ENCODE results near the gene NUCB2. TPM values are rescaled to one million over a fixed set of nuclear protein-coding genes. Genes with fewer than 3 reads are reported as not detected.
A peak's percentile ranks its signal among the peaks of the same experiment; 100 is the strongest.

NUCB2 gene
- total and polyA plus RNA-seq, 2 donors (not counting 3 experiments of a cell fraction or from before 2014, with no cell fraction given), result 41.9 to 114 TPM

DNA sequence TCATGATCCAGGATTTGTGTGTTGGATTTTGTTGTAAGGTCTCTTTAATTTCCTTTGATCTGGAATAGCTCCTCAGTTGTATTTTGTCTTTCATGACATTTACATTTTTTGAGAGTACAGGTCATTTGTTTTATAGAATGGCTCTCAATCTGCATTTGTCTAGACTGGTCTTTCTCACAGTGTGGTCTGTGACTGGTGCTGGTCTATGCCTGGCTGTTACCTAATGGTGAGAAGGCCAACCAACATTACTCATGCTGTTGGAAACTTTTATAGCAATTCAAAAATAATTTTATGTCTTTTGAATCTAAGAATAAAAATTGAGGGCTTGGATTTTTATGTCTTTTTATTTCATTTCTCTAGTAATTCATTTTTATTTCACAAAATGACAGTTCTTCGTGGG is 71.1 kb downstream of the NUCB2 start:
- no TSS peak for BruUV-seq (replicated peaks)
- Histone ChIP-seq H3K4me2 (ENCODE audit: insufficient read depth, low read length) (no peak overlapping the region), H3K4me3 (replicated peaks in 1 of 3; ENCODE audit: insufficient read depth in 1 of 3, low read depth in 1 of 3, low read length in 3 of 3) (no peak overlapping the region), H3K36me3 (ENCODE audit: control insufficient read depth in 2 of 2, extremely low read depth in 1 of 2, insufficient read depth in 2 of 2, low read length in 2 of 2) (no peaks in the 10 kb centered on the region), H3K9me3 (replicated peaks; ENCODE audit: control insufficient read depth, insufficient read depth, low read length) (no peaks in the 10 kb centered on the region), H3K27me3 (ENCODE audit: control insufficient read depth in 2 of 2, insufficient read depth in 2 of 2, low read length in 2 of 2) (no peaks in the 10 kb centered on the region), H3K9ac (replicated peaks; ENCODE audit: extremely low read depth, insufficient read depth, low read length) (no peak overlapping the region), H4K20me1 (replicated peaks; ENCODE audit: control insufficient read depth, extremely low read depth, insufficient read depth, low read length) (no peaks in the 10 kb centered on the region), H3K27ac (ENCODE audit: insufficient read depth, low read depth, low read length) (no peak overlapping the region), H3K4me1 (ENCODE audit: control insufficient read depth, extremely low read depth, insufficient read depth, low read length) (peaks cover 4% of the 10 kb centered on the region), H3K79me2 (ENCODE audit: control insufficient read depth, insufficient read depth, low read length) (no peaks in the 10 kb centered on the region), H3K9me1 (replicated peaks; ENCODE audit: control insufficient read depth, extremely low read depth, insufficient read depth, low read length) (no peaks in the 10 kb centered on the region), H2AFZ (ENCODE audit: low read depth, low read length) (no peak overlapping the region)
- intact Hi-C loops (cut with micrococcal nuclease), result no loop called here
- no peak for DNase-seq (ENCODE audit: low read depth, low spot score)
- ChIA-PET POLR2A (interaction anchor here (0.6 kb wide), 1 partner anchor 59 kb away, joined by 12 read pairs; no protein-coding TSS in a partner anchor), CTCF (no interaction called here)
- dilution Hi-C loops (cut with MboI; ENCODE audit: extremely low pct_ligation_motif_present, low sequenced_read_pairs), result no loop called here
- TF ChIP-seq GATA2 (IDR thresholded peaks at IDR 0.05; ENCODE audit: insufficient read depth, insufficient read length, low read depth, low read length), result no peak
- no peak for TF ChIP-seq MYC (IDR thresholded peaks at IDR 0.05; ENCODE audit: low read depth, low read length)
- no peak for FAIRE-seq

DNA sequence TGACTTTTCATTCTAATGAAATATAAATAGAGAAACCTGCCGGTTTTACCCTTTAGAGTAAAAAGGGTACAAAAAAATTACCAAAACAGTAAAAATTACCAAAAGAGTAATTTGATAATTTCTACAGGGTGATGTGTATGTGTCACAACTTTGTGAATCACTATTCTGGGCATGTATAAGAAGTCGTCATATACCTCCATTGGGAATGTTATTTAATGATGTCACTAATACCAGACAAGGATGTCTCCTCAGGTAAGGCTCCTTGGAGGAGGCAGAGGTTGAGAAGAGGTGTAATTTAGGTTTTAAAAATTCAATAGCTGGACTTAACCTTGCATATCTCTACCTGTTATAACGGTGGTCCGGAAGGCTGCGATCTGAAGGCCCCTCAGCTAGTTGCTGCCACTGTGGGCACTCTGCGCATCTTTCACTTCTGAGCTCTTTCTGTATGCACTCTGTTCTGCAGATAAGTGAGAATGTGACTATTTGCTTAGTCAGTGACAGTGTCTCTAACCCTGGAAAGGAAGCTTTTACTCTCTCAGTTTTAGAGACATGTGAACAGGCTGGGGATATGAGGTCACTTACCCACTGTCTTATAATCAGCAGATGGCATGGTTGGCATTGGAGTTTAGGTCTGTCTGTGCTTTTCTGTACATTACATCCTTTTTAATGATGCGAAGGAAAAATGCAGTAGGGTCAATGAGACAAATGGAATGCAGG is 74.1 kb downstream of the NUCB2 start:
- Histone ChIP-seq H3K27ac (ENCODE audit: insufficient read depth, low read depth, low read length) (no peak overlapping the region), H3K36me3 (ENCODE audit: control insufficient read depth in 2 of 2, extremely low read depth in 1 of 2, insufficient read depth in 2 of 2, low read length in 2 of 2) (no peaks in the 10 kb centered on the region), H3K79me2 (ENCODE audit: control insufficient read depth, insufficient read depth, low read length) (peaks cover 3% of the 10 kb centered on the region), H3K27me3 (ENCODE audit: control insufficient read depth in 2 of 2, insufficient read depth in 2 of 2, low read length in 2 of 2) (no peaks in the 10 kb centered on the region), H3K4me1 (ENCODE audit: control insufficient read depth, extremely low read depth, insufficient read depth, low read length) (peaks cover 16% of the 10 kb centered on the region), H3K9me3 (replicated peaks; ENCODE audit: control insufficient read depth, insufficient read depth, low read length) (no peaks in the 10 kb centered on the region), H3K4me3 (replicated peaks in 1 of 3; ENCODE audit: insufficient read depth in 1 of 3, low read depth in 1 of 3, low read length in 3 of 3) (no peak overlapping the region), H3K9ac (replicated peaks; ENCODE audit: extremely low read depth, insufficient read depth, low read length) (no peak overlapping the region), H2AFZ (ENCODE audit: low read depth, low read length) (no peak overlapping the region), H4K20me1 (replicated peaks; ENCODE audit: control insufficient read depth, extremely low read depth, insufficient read depth, low read length) (no peaks in the 10 kb centered on the region), H3K4me2 (ENCODE audit: insufficient read depth, low read length) (peak overlapping the region; percentile 97), H3K9me1 (replicated peaks; ENCODE audit: control insufficient read depth, extremely low read depth, insufficient read depth, low read length) (no peaks in the 10 kb centered on the region)
- FAIRE-seq (no peak), DNase-seq (ENCODE audit: low read depth, low spot score) (no peak)
- no TSS peak for BruUV-seq (replicated peaks)
- ChIA-PET CTCF (interaction anchor here (0.6 kb wide), 1 partner anchor 83 kb away, joined by 3 read pairs; no protein-coding TSS in a partner anchor), POLR2A (interaction anchor here (0.6 kb wide), 1 partner anchor 141 kb away, joined by 5 read pairs; no protein-coding TSS in a partner anchor)
- TF ChIP-seq, protein P1, sequence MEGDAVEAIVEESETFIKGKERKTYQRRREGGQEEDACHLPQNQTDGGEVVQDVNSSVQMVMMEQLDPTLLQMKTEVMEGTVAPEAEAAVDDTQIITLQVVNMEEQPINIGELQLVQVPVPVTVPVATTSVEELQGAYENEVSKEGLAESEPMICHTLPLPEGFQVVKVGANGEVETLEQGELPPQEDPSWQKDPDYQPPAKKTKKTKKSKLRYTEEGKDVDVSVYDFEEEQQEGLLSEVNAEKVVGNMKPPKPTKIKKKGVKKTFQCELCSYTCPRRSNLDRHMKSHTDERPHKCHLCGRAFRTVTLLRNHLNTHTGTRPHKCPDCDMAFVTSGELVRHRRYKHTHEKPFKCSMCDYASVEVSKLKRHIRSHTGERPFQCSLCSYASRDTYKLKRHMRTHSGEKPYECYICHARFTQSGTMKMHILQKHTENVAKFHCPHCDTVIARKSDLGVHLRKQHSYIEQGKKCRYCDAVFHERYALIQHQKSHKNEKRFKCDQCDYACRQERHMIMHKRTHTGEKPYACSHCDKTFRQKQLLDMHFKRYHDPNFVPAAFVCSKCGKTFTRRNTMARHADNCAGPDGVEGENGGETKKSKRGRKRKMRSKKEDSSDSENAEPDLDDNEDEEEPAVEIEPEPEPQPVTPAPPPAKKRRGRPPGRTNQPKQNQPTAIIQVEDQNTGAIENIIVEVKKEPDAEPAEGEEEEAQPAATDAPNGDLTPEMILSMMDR (IDR thresholded peaks at IDR 0.05; ENCODE audit: extremely low read depth in 1 of 2, insufficient read depth in 1 of 2, low read depth in 1 of 2, low read length in 2 of 2), result no peak
- no peak for TF ChIP-seq POLR2AphosphoS5 (IDR thresholded peaks at IDR 0.05; ENCODE audit: insufficient read depth, low read depth, low read length)
- no peak for TF ChIP-seq GATA2 (IDR thresholded peaks at IDR 0.05; ENCODE audit: insufficient read depth, insufficient read length, low read depth, low read length)
- no peak for TF ChIP-seq JUN (IDR thresholded peaks at IDR 0.05; ENCODE audit: borderline replicate concordance, insufficient read depth, insufficient read length, low read depth)
- TF ChIP-seq, protein P2, sequence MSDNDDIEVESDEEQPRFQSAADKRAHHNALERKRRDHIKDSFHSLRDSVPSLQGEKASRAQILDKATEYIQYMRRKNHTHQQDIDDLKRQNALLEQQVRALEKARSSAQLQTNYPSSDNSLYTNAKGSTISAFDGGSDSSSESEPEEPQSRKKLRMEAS (IDR thresholded peaks at IDR 0.05; ENCODE audit: insufficient read depth, insufficient read length), result no peak
- TF ChIP-seq EZH2 (IDR thresholded peaks at IDR 0.05; ENCODE audit: borderline replicate concordance, low read depth, low read length, severe bottlenecking), result no peak
- TF ChIP-seq MYC (IDR thresholded peaks at IDR 0.05; ENCODE audit: low read depth, low read length), result no peak
- TF ChIP-seq POLR2A (IDR thresholded peaks at IDR 0.05; ENCODE audit: low read depth, low read length), result no peak
- no peak for TF ChIP-seq FOS (IDR thresholded peaks at IDR 0.05; ENCODE audit: borderline replicate concordance, insufficient read depth, low read length)
- intact Hi-C loops (cut with micrococcal nuclease) (loop anchor here (1.0 to 5.0 kb wide), 3 partner anchors 120 to 1042 kb away; partner anchors contain the start of gene LDHA), dilution Hi-C loops (cut with MboI; ENCODE audit: extremely low pct_ligation_motif_present, low sequenced_read_pairs) (no loop called here)
